Right atrium auricular region (tissue), 2 donors: ENCODE data around the gene LGI4. TPM values are rescaled to one million over a fixed set of nuclear protein-coding genes. Genes with fewer than 3 reads are reported as not detected.
"Not testable (repeated sequence)": the region's sequence is repeated elsewhere in the genome, so short reads cannot be mapped to it uniquely, and the experiment has no call there.

Source experiments
- DNase-seq: peaks from one replicate; pipeline ENCODE4 v3.0.0-alpha.2; 2019; ENCODE audit warnings: low spot score
- H3K27ac ChIP-seq, 2 donors: fragments of 200-600 bp; sonication (generic); 1 replicate in 1 of 2; 2 replicates in 1 of 2; pipeline ENCODE4 v1.5.1; 2016 to 2019
- H3K27me3 ChIP-seq, 2 donors: fragments of 200-600 bp; sonication (generic); one replicate each; pipeline versions ENCODE4 v1.5.1 to v1.6.0; 2017 to 2019
- H3K36me3 ChIP-seq: fragments of 200-600 bp; sonication (generic); one replicate; pipeline ENCODE4 v1.5.1; 2016
- H3K4me1 ChIP-seq, 2 donors: fragments of 200-600 bp; sonication (generic); one replicate each; pipeline versions ENCODE4 v1.5.1 to v1.6.0; 2017 to 2019
- H3K4me3 ChIP-seq, 2 donors: fragments of 200-600 bp; sonication (generic); 1 replicate in 1 of 2; 2 replicates in 1 of 2; pipeline ENCODE4 v1.5.1; 2017 to 2019; ENCODE audit warnings: mild to moderate bottlenecking in 1 of 2, moderate library complexity in 1 of 2
- H3K9me3 ChIP-seq, 2 donors: fragments of 200-600 bp; sonication (generic); one replicate each; pipeline ENCODE4 v1.5.1; 2019
- total RNA-seq, 2 donors: library from RNA; depleted of rRNA; stranded (reverse); fragments of >200 nt; gene quantifications; one replicate each; pipeline ENCODE4 v1.1.0, GENCODE V29; 2016
- TF ChIP-seq, protein P1 (sequence below), 2 donors: fragments of 200-600 bp; sonication (generic); IDR thresholded peaks; one replicate each; pipeline ENCODE4 v1.5.1; 2019; ENCODE audit warnings: antibody characterized with exemption in 2 of 2

Gene LGI4
- total RNA-seq, 2 donors from 2014 or later = 10.9 to 42.5 TPM

DNA sequence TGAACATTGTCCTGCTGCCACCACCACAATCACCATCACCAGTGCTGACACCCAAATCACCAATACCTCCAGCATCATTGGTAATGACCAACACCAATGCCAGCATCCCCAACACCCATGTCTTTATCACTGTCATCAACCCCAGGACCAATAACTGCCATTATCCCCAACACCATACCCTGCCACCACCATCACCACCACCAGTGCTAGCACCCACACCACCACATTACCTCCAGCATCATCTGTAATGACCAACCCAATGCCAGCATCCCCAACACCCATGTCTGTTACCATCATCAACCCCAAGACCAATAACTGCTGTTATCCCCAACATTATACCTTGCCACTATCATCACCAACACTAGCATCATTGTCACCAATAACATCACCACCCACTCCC is 2.6 kb downstream of the LGI4 start:
- no peak overlapping the region for H3K4me3 ChIP-seq
- H3K9me3 ChIP-seq = no peaks in the 10 kb centered on the region
- no peaks in the 10 kb centered on the region for H3K36me3 ChIP-seq
- no peak for DNase-seq
- H3K27ac ChIP-seq = no peak overlapping the region
- TF ChIP-seq, protein P1, sequence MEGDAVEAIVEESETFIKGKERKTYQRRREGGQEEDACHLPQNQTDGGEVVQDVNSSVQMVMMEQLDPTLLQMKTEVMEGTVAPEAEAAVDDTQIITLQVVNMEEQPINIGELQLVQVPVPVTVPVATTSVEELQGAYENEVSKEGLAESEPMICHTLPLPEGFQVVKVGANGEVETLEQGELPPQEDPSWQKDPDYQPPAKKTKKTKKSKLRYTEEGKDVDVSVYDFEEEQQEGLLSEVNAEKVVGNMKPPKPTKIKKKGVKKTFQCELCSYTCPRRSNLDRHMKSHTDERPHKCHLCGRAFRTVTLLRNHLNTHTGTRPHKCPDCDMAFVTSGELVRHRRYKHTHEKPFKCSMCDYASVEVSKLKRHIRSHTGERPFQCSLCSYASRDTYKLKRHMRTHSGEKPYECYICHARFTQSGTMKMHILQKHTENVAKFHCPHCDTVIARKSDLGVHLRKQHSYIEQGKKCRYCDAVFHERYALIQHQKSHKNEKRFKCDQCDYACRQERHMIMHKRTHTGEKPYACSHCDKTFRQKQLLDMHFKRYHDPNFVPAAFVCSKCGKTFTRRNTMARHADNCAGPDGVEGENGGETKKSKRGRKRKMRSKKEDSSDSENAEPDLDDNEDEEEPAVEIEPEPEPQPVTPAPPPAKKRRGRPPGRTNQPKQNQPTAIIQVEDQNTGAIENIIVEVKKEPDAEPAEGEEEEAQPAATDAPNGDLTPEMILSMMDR (IDR thresholded peaks at IDR 0.05) = no peak
- no peaks in the 10 kb centered on the region for H3K27me3 ChIP-seq
- H3K4me1 ChIP-seq = peaks cover 0 to 35% of the 10 kb centered on the region in 2 donors

DNA sequence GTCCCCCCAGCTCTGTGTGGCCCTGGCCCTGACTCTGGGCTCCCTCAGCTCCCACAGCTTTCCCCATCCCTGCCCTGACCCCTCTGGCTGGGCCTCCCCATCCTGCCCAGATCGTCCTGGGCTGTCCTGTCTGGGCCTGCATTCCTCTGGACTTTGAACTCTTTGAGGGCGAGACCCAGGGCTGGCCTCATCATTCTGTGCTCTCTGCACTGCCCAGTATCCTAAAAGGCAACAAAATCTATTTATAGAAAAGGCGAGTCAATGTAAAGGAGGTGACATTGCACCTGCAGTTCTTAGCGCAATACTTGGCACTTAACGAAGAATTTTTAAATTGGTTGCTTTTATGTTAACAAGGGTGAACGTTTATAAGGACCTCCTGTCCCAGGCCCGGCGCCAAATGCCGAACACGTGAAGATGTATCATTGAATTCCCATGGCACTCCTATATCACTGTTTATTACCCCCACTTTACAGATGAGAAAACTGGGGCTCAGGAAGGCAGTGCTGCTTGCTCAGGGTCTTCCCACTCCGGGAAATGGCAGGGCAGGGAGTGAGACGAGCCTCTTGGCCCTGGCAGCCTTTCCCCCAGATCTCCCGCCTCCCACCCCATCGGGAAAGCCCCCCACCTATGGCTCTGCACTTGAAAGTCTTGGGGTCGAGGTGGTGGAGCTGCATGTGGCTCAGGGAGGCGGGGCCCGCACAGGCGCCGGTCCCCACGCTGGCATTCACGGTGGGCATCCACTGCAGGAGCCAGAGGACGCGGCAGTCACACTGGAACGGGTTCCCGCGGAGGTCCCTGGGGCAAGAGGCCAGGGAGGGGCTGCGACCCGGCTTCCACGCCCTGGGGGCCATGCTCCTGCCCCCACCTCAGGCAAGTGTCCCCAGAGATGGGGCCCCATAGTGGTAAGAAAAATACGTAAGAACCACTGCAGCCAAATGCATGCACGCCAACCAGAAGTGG is 3.8 kb downstream of the LGI4 start:
- Histone ChIP-seq H3K4me3 (no peak overlapping the region), H3K9me3 (no peaks in the 10 kb centered on the region), H3K36me3 (no peaks in the 10 kb centered on the region), H3K27ac (peak overlapping the region in 1 of 2 donors; percentile 43), H3K4me1 (peaks cover 0 to 26% of the 10 kb centered on the region in 2 donors), H3K27me3 (no peaks in the 10 kb centered on the region)
- TF ChIP-seq, protein P1 (IDR thresholded peaks at IDR 0.05) = no peak
- no peak for DNase-seq

DNA sequence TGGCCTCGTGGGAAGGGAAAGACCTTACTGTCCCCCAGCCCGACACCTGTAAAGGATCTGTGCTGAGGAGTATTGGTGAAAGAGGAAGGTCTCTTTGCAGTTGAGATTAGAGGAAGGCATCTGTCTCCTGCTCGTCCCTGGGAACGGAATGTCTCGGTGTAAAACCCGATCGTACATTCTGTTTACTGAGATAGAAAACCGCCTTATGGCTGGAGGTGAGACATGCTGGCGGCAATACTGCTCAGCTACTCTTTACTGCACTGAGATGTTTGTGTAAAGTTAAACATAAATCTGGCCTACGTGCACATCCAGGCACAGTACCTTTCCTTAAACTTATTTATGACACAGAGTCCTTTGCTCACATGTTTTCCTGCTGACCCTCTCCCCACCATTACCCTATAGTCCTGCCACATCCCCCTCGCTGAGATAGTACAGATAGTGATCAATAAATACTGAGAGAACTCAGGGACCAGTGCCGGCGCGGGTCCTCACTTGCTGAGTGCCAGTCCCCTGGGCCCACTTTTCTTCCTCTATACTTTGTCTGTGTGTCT is 5.1 kb downstream of the LGI4 start:
- H3K4me3 ChIP-seq, H3K27me3 ChIP-seq, H3K36me3 ChIP-seq, DNase-seq, H3K9me3 ChIP-seq: not testable (repeated sequence)
- H3K4me1 ChIP-seq = peaks cover 0 to 28% of the 10 kb centered on the region in 2 donors
- peak overlapping the region in 1 of 2 donors; percentile 43 for H3K27ac ChIP-seq

DNA sequence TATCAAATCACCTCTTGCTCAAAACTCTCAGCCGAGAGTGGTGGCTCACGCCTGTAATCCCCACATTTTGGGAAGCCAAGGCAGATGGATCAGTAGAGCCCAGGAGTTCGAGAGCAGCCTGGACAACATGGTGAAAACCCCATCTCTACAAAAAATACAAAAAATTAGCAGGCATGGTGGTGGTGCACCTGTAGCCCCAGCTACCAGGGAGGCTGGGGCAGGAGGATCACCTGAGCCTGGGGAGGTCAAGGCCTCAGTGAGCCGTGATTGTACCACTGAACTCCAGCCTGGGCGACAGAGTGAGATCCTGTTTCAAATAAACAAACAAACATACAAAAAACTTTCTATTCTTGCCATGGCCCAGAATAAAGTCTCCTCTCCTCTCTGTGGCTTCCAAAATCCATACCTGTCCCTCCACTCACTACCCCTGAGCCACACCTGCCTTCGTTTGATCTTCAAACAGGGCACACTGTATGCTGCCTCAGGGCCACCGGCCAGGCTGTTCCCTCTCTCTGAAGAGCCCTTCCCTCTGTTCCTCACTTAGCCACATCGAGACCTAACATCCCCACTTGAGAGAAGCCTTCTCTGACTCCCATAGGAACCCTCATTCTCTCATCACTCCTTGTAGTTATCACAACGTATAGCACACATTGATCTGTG is 6.3 kb downstream of the LGI4 start:
- DNase-seq = no peak
- H3K4me3 ChIP-seq = no peak overlapping the region
- TF ChIP-seq, protein P1 (IDR thresholded peaks at IDR 0.05) = no peak
- H3K9me3 ChIP-seq = no peaks in the 10 kb centered on the region
- H3K27me3 ChIP-seq = no peaks in the 10 kb centered on the region
- H3K4me1 ChIP-seq = peaks cover 0 to 28% of the 10 kb centered on the region in 2 donors
- H3K27ac ChIP-seq = no peak overlapping the region
- no peaks in the 10 kb centered on the region for H3K36me3 ChIP-seq

DNA sequence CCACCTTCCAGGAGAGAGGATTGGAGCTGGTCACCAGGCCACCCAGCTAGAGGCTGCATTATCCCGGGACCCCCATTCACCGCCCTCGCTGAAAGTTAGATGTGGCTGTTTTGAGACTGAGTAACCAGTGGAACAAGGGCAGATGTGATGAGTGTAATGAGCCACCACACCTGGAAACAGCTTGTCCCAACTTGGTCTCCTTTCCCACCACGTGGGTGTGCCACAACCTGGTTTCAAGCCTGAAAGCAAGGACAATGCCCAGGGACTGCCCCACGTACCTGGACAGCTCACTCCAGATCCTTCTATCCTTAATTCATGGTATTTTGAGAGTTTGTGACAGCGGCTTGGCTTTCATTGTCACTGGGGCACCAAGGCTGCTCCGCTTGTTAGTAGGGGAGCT is 7.0 kb downstream of the LGI4 start:
- DNase-seq = no peak
- Histone ChIP-seq H3K9me3 (no peaks in the 10 kb centered on the region), H3K4me3 (no peak overlapping the region), H3K36me3 (no peaks in the 10 kb centered on the region), H3K27me3 (no peaks in the 10 kb centered on the region), H3K4me1 (peaks cover 0 to 35% of the 10 kb centered on the region in 2 donors), H3K27ac (no peak overlapping the region)
- TF ChIP-seq, protein P1 (IDR thresholded peaks at IDR 0.05) = no peak

DNA sequence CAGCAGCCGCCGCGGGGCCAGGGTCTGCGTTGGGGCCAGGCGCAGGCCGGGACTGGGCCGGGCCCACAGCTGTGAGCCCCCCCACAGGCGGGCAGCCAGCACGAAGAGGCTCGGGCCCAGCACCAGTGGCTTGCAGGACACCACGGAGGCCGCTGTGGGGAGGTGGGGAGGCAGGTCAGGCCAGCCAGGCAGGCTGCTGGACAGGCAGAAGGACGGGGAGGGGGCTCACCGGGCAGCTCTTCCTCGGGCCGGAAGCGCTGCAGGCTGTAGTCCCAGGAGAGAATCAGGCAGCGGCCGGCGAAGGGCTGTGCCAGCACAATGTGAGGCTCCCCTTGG is 8.3 kb downstream of the LGI4 start:
- H3K27me3 ChIP-seq = no peaks in the 10 kb centered on the region
- DNase-seq = no peak
- H3K27ac ChIP-seq = peak overlapping the region; percentile 1 to 40

More for the DNA sequence above, 8.3 kb downstream of the LGI4 start:
- peaks cover 0 to 42% of the 10 kb centered on the region in 2 donors for H3K4me1 ChIP-seq
- no peaks in the 10 kb centered on the region for H3K9me3 ChIP-seq
- peak overlapping the region in 1 of 2 donors; percentile 18 for H3K4me3 ChIP-seq
- TF ChIP-seq, protein P1 (IDR thresholded peaks at IDR 0.05) = no peak
- no peaks in the 10 kb centered on the region for H3K36me3 ChIP-seq
